BE2C (cell line): ENCODE results near the gene BRIP1.

Experiments used
- DNase-seq: peaks from one replicate; pipeline ENCODE4 v3.0.0-alpha.2; 2020
- H3K27me3 ChIP-seq: fragments of 250-450 bp; sonication (Bioruptor Pico); 2 replicates; pipeline ENCODE4 v1.5.1; 2020; ENCODE audit warnings: mild to moderate bottlenecking
- H3K36me3 ChIP-seq: fragments of 250-450 bp; sonication (Bioruptor Pico); 2 replicates; pipeline ENCODE4 v1.5.1; 2020; ENCODE audit warnings: mild to moderate bottlenecking
- H3K4me1 ChIP-seq: fragments of 250-450 bp; sonication (Bioruptor Pico); 2 replicates; pipeline ENCODE4 v1.5.1; 2020
- H3K4me3 ChIP-seq: 2 replicates; pipeline ENCODE4 v1.5.1; 2011; ENCODE audit warnings: low read depth, low read length
- H3K9me3 ChIP-seq: fragments of 250-450 bp; sonication (Bioruptor Pico); 2 replicates; pipeline ENCODE4 v1.5.1; 2020
- CTCF ChIP-seq: IDR thresholded peaks from 2 replicates; pipeline ENCODE4 v1.5.1; 2012; ENCODE audit warnings: mild to moderate bottlenecking, low read depth, low read length

The BRIP1 gene

GRCh38 chr17:61656721-61657217 lies 206.6 kb downstream of the BRIP1 start:
- Histone ChIP-seq H3K27me3 (no peaks in the 10 kb centered on the region), H3K9me3 (no peaks in the 10 kb centered on the region), H3K4me1 (no peaks in the 10 kb centered on the region), H3K4me3 (no peak overlapping the region), H3K36me3 (no peaks in the 10 kb centered on the region)
- TF ChIP-seq CTCF, result no peak
- no peak for DNase-seq

- no peaks in the 10 kb centered on the region for H3K27me3 ChIP-seq
Observed at GRCh38 chr17:61650749-61651148, 212.6 kb downstream of the BRIP1 start.

GRCh38 chr17:61648587-61648986 lies 214.7 kb downstream of the BRIP1 start:
- Histone ChIP-seq H3K9me3 (no peaks in the 10 kb centered on the region), H3K4me1 (no peaks in the 10 kb centered on the region), H3K4me3 (no peak overlapping the region), H3K27me3 (no peaks in the 10 kb centered on the region), H3K36me3 (no peaks in the 10 kb centered on the region)
- no peak for DNase-seq
- TF ChIP-seq CTCF, result no peak

More at GRCh38 chr17:61650749-61651148, 212.6 kb downstream of the BRIP1 start:
- no peak for DNase-seq
- Histone ChIP-seq H3K9me3 (no peaks in the 10 kb centered on the region), H3K36me3 (no peaks in the 10 kb centered on the region), H3K4me3 (no peak overlapping the region), H3K4me1 (no peaks in the 10 kb centered on the region)
- no peak for TF ChIP-seq CTCF

- H3K4me3 ChIP-seq, result no peak overlapping the region
- no peak for TF ChIP-seq CTCF
- H3K27me3 ChIP-seq, result no peaks in the 10 kb centered on the region
- no peaks in the 10 kb centered on the region for H3K9me3 ChIP-seq
- H3K36me3 ChIP-seq, result no peaks in the 10 kb centered on the region
- H3K4me1 ChIP-seq, result no peaks in the 10 kb centered on the region
- no peak for DNase-seq
Observed at GRCh38 chr17:61647047-61647446, 216.3 kb downstream of the BRIP1 start.

- Histone ChIP-seq H3K4me1 (no peaks in the 10 kb centered on the region), H3K36me3 (no peaks in the 10 kb centered on the region), H3K9me3 (no peaks in the 10 kb centered on the region), H3K4me3 (no peak overlapping the region), H3K27me3 (no peaks in the 10 kb centered on the region)
- TF ChIP-seq CTCF, result no peak
- no peak for DNase-seq
Observed at GRCh38 chr17:61646482-61646881, 216.8 kb downstream of the BRIP1 start.

- no peaks in the 10 kb centered on the region for H3K9me3 ChIP-seq
- no peak overlapping the region for H3K4me3 ChIP-seq
- no peaks in the 10 kb centered on the region for H3K4me1 ChIP-seq
- H3K27me3 ChIP-seq, result no peaks in the 10 kb centered on the region
- no peak for DNase-seq
- no peaks in the 10 kb centered on the region for H3K36me3 ChIP-seq
- TF ChIP-seq CTCF, result no peak
Observed at GRCh38 chr17:61645920-61646319, 217.4 kb downstream of the BRIP1 start.
